ENCODE data around the gene ATF4.
"Not testable (repeated sequence)": the region's sequence is repeated elsewhere in the genome, so short reads cannot be mapped to it uniquely, and the experiment has no call there.

The ATF4 gene

DNA sequence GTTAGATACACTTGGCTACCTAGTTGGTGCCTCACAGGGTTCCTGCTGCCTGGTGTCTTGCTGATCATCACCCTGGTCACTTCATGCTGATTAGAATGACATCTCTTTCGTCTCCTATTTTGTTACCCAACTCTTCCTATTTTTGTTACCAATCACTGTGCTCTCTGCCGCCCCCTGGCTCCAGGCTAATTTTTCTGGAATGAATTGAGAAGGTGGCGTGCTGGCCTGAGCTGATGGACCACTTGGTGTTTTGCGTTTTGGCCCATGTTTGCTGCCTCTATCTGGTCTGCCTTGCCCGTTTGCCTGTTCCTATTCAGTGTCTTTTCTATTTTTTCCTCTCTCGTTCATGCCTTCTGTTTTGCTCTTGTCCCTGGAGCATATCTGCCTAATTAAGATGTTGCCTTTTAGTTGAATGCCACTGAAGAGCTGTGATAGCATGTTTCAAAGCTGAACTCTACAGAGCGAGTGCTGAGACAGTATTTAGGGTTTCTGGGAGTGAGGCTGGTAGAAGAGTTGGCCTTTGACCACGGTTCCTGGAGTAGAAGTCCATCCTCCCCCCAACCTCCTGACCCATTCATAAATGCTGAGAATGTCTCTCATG lies 5.9 kb upstream of the ATF4 start:
- DNase-seq, result peak; percentile 62

DNA sequence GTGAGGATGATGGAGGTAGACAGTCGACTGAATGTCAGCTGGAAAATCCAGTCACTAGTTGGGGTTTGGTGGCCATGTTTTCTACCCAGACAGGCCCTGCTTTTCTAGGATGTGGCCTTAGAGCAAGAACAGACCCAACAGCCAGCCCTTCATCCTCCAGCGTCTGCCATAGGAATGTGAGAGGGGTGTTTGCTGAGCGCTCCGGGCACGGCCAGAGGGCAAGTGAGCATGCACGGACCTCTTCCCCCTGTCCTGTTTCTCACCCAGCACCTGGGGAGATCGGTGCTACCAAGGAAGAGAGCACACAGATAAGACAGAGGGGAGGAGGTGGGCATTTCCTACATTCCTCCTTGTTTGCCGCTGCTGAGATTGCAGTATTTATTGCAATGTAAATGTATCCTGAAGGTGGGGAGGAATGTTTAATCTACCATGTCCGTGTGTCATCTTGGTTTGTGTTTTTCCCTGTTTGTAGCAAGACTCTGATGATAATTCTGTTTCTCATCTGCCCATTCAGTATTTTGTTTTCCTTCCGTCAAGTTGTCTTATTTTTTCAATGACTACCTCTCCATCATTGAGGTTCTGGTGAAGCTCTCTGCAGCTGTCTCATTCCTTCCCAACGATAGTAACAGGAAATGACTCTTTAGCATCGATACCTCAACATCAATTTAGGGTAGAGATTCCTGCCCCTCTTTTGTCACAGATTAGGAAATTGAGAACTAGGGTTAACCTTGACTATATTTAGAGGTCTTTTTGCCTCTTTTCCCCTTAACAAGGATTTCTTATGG lies 4.9 kb upstream of the ATF4 start:
- no peak for DNase-seq

DNA sequence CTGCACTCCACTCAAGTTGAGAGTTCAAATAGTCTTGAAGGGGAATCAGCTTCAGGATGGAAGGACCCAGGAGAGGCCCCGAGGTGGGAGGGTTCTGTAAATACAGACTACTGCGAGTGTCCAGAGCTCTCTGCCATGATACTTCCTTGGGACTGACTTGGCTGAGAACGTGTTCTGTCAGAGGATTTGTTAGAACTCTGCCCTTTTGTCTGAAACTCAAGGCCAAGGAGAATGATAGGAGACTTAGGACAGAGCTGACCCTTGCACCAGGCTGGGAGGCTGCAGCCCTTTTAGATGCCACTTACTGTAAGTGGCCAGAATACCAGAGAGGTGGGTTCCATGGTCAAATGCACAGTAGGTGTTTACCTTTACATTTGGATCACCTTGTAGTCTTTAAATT lies 2.9 kb upstream of the ATF4 start:
- no peak for DNase-seq

DNA sequence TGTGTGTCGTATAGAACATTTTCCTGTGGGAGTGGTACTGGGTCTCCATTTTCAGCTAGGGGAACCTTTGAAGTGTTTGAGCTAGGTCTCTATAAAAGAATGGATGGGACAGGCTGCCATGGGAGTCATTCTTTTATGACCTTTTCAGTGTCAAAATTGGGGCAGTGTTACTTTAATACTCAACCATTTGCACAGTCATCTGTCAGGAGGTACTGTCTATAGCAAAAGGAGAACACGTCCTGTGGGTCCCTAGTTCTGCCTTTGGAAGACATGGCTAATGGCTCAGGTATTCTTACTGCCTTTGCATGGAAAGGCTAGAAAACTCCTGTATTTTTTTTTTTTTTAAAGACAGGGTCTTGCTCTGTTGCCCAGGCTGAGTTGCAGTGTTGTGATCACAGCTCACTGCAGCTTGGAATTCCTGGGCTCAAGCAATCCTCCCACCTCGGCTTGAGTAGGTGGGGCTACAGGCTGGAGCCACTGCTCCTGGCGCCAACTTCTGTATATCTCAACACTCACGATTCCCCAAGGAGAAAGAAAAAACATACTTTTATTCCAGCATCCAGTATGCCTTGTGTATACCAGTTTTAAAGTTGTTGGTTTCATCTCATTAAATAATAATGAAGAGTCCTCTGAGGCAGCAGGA lies 2.1 kb upstream of the ATF4 start:
- no peak for DNase-seq

DNA sequence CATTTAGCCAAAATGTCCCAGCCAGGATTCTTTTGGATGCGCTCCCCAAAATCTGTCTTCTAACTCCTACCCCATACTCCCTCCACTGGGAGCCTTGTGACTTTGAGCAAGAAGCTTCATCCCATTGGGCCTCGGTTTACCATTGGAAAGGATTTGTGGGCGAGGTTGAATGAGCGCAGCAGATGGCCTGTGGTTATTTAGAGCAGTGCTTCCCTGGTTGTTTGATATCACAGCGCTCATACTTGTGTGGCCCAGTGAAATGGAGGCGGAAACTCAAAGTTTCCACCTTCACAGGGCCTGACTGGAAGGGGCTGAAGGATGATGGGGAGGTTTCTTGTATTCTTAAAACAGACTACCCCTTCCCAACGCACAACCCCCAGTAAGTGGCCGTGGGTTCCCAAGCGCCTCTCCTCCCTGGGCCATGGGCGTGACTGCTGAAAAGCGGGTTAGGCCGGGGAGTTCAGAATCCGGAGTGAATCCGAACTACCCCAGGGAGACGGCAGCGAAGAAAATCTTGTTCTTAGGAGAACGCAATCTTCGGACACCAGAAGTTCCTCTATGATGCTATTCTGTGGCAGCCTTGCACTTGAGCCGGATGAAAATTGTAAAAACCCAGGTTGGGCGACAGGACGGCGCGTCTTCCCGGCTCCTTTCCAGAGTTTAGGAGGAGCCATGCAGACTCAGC lies 1.2 kb upstream of the ATF4 start:
- DNase-seq, result no peak

DNA sequence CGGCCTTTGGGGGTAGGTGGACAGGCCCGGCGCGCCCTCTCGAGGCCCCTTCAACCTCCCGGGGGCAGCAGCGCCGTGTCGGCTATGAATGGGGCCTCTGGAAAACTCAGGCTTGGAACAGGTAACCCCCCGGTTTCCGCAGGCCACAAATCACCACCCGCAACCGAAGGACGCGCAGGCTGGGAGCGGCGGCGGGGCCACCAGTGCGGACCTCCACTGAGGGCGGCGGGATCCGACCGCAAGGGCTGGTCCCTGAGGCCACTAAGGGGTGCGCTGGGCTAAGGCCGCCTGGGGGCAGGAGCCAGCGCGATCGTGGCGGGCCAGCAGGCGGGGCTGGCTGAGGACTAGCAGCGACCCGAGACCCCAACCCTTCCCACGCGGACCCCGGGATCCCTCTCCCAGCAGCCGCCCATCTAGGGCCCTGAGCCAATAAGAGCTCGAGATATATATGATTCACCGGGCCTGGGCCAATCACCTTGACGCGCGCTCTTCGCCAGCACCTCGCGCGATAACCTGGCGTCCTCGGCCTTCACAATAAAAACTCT lies 609 bp upstream of the ATF4 start:
- peak; percentile 94 for DNase-seq

DNA sequence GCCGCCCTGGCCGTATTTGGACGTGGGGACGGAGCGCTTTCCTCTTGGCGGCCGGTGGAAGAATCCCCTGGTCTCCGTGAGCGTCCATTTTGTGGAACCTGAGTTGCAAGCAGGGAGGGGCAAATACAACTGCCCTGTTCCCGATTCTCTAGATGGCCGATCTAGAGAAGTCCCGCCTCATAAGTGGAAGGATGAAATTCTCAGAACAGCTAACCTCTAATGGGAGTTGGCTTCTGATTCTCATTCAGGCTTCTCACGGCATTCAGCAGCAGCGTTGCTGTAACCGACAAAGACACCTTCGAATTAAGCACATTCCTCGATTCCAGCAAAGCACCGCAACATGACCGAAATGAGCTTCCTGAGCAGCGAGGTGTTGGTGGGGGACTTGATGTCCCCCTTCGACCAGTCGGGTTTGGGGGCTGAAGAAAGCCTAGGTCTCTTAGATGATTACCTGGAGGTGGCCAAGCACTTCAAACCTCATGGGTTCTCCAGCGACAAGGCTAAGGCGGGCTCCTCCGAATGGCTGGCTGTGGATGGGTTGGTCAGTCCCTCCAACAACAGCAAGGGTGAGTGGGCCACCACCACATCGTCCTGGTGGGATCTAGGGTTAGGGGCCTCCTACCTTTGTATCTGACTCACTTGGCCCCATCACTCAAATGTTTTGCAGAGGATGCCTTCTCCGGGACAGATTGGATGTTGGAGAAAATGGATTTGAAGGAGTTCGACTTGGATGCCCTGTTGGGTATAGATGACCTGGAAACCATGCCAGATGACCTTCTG lies 934 bp downstream of the ATF4 start:
- not testable (repeated sequence) for DNase-seq

DNA sequence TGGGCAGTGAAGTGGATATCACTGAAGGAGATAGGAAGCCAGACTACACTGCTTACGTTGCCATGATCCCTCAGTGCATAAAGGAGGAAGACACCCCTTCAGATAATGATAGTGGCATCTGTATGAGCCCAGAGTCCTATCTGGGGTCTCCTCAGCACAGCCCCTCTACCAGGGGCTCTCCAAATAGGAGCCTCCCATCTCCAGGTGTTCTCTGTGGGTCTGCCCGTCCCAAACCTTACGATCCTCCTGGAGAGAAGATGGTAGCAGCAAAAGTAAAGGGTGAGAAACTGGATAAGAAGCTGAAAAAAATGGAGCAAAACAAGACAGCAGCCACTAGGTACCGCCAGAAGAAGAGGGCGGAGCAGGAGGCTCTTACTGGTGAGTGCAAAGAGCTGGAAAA lies 1.7 kb downstream of the ATF4 start:
- DNase-seq, result not testable (repeated sequence)

DNA sequence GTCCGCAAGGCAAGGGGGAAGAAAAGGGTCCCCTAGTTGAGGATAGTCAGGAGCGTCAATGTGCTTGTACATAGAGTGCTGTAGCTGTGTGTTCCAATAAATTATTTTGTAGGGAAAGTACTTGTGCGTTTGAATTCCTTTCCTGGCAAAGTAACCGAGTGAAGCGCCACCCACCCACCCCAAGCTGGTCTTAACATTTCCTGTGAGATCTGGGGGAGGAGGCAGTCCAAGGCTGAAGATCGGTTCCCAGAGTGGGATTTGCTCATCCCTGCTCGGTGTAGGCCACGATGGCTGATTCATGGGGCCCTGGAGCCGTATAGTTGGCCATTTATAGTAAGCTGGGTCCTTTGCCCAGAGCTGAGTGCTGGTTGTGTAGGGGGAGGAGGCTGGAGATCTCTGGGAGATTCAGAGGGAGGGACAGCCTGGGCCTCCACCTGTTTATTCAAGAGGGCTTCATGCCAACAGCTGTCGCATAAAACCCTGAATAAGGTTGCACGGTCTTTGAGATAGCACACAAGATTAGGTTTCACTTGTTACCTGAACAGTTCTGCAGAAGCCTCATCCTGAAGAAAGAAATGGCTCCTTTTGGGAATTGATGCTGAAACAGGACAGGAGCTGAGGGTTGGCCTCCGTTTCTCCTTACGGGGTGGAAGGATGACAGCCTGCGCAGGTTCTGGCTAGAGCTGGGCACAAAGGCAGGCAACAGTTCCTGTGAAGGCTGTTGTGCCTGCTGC lies 2.4 kb downstream of the ATF4 start:
- no peak for DNase-seq

DNA sequence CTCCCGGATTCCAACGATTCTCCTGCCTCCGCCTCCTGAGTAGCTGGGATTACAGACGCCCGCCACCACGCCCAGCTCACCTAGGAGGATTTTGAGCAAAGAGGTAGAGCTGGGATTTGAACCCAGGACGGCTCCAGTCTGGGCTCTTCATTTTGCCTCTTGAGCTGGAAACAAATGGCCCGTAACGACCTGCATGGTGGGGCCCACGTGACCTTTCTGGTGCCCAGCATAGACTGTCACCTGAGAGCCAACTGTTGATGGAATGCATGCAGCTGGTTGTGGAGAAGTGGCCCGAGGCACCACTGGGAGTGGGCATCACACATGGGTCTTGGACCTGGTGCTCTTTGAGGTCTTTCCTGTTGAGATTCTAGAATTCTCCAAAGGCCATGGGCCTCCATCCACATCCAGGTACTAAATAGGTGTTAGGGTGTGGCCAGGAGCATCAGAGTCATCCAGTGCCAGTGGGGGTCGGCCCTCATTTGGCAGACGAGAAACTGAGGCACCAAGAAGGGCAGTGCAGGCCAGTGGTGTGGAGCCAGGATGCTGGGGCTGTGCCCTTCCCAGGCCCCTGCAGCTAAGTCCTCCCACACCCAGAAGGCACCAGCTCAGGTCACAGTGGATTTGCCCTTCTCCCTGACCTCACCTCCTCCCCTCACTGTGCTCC lies 3.9 kb downstream of the ATF4 start:
- no peak for DNase-seq

DNA sequence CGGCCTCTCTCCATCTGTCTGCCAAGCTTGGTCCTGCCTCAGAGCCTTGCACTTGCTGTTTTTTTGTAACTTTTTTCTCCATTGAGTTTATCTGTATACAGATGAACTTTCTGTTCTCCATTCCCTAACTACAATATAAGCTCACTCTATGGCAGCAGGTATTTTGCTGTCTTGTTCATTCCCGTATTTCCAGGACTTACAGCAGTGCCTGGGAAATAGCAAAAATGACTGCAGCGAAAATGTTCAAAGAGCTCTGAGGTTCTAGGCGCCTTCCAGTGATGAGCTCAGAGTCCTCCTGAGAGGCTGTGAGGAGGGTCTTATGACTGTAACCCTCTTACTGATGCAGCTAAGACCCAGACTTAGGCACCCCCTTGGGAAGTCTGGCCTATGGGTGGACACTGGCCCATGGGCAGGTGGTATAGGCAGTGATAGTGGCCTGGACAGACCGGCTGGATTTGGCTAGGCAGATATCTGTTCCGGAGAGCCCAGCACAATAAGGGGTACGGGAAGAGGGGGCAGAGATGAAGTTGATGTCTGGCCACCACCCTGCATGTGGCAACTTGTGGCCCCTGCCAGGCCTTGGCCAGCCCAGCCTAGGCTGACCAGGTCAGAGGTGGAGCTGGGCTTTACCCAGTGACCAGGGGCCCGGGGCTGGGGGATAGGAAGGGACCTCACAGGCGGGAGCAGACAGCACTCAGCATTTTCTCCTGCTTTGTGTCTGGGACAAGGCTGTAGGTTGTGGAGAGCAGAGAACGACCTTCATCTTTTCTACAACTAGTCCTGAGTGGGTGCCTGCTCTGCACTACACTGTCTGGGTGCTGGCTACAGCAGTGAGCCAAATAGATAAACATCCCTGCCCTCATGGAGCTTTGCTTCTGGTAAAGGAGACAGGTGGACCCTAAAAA lies 4.6 kb downstream of the ATF4 start:
- no peak for DNase-seq

DNA sequence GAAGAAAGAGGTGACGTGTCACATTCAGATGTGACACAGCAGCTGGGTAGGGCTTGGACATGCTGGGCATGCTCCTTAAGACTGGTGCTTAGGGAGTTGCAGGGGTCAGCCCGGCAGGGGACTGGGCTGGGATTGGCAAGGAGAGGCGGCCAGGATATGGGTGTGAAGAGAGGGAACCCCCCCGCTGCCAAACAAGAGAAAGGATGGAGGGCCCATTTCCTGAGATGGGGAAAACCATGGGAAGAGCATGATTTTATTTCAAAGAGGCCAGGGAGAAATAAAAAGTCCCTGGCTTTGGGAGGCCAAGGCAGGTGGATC lies 5.3 kb downstream of the ATF4 start:
- DNase-seq, result no peak

DNA sequence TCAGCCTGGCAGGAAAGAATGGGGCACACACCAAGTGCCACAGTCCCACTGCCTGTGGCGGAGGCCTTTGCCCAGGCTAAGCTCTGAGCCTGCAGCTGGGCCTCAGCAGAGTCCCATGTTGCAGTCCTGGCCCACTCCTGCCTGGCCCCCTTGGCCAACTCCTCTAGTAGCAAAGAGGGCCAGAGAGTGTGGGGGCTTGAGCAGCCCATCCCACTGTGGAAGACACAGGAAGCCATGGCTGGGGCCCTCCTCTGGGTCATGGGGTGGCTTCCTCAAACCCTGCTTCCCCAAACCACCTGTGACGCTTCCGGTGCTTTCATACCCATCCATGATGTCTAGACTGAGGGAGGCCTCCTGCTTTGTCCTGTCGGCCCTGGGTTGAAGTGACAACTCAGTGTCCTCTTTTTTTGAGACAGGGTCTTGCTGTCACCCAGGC lies 6.4 kb downstream of the ATF4 start:
- DNase-seq, result no peak

DNA sequence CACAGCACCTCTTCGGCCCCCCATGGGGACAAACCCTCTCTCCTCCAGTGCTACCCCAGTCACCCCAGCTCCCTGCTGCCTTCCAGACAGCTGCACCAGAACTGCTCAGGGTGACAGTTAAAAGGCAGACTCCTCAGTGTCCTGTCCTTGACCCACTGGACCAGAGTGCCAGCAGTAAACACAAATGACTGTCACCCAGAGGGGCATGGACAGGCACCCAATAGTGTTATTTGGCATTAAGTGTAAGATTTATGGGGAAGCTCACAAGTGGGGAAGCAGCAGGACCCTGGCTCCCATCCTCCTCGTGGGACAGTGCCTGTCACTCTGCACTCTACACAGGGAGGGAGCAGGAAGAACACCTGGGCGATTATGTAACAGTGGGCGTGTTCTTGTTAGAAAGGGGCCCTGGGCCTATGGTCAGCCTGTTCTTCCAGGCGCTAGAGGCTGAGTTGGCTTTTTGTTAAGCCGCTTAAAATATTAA lies 7.2 kb downstream of the ATF4 start:
- DNase-seq, result no peak

DNA sequence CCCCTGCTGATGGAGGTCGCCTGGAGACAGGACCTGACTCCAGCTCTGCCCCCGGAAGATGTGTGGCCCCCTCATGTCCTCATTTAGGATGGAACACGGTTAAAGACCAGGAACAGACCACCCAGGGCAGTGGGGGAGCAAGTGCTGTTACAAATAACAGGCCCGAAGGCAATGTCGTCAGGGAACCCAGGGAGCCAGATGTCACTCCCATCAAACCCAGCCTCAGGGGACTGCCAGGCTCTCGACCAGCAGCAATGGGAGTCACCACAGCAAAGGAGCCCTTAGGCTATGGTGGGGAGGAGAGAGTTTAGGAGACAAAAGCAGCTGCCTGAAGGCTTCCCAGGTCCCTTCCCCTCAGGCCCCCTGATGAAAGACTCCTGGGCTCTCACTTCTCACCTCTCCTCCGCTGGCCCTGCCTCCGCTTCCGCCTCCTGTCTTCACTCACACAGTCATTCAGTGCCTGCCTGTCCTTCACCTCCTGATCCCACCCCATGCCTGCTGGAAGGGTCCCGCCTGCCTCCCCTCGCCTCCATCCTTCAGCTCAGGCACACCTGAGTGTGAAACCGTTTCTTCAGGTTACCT lies 7.8 kb downstream of the ATF4 start:
- DNase-seq, result no peak

DNA sequence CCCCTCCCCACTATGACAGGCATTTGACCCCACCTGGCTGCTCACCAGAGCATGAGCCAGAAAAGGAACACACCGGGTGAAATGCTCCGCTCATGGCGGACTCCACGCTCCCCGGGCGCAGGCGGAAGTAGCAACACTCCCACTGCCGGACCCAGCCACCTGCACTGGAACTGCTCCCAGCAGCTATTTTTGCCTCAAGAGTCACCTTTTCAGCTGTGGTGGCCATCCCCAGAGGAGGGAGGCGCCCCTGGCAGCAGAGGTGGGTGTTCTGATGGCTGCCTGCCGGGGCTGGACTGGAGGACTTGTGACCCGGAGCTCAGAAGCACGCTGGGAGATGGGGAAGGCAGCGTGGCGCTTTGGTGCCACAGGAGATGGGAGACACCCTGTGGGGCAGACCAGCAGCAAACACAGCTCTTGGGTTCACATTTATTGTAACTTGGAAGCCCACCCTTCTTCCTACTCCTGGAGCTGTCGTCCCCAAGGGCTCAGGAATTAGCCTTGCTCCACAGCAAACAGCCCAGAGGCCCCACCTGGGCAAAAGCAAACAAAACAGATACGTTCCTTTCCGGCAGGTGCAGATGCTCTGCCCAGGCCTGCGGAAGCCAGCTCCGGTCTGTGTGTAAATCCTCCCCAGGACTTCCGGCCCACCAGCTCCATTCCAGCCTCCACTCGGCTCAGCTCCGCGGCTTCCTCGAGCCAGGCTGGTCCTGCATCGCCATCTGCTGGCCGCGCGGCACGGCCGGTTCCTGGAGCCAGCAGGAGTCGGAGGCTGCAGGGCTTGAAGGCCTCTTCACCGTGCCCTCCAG lies 8.5 kb downstream of the ATF4 start:
- DNase-seq, result peak; percentile 90

DNA sequence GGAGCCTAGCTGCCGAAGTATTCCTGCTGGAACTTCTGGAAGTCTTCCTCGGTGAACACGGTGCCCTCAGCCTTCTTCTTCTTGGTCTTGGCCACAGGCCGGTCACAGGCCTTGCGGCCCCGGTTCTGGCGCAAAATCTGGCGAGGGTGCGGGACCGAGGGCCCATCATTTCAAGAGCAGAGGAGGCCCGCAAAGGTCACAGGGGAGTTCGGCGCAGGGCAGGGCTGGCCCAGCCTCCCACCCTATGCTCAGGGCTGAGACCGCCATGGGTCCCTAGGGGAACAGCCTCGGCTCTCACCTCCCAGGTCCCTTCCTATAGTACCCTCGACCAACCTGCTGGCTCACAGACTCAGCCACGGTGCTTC lies 9.1 kb downstream of the ATF4 start:
- no peak for DNase-seq

DNA sequence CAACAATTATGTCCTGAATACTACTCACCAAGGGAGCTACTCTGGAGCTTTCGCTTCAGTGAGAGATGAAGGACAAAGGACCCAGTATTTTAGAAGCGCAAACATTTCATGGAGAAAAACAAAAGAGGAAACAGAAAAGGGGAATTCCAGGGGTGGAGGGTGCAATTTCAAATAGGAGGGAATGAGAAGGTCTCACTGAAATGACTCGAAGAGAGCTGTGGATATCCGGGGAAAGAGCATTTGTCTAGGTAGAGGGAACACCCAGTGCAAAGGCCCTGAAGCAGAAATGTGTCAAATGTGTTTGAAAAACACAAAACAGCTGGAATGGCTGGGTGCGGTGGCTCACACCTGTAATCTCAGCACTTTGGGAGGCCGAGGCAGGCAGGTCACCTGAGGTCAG lies 9.8 kb downstream of the ATF4 start:
- no peak for DNase-seq
